NCI-H1694 treated with DMSO at 0.1 percent for 48 hours (cell line): ENCODE data around the gene PPP1R13B.
A peak's percentile ranks its signal among the peaks of the same experiment; 100 is the strongest.

Source experiments
- DNase-seq: peaks from one replicate; lab custom pipeline; 2025; lab: John Stamatoyannopoulos, UW

PPP1R13B gene

DNA sequence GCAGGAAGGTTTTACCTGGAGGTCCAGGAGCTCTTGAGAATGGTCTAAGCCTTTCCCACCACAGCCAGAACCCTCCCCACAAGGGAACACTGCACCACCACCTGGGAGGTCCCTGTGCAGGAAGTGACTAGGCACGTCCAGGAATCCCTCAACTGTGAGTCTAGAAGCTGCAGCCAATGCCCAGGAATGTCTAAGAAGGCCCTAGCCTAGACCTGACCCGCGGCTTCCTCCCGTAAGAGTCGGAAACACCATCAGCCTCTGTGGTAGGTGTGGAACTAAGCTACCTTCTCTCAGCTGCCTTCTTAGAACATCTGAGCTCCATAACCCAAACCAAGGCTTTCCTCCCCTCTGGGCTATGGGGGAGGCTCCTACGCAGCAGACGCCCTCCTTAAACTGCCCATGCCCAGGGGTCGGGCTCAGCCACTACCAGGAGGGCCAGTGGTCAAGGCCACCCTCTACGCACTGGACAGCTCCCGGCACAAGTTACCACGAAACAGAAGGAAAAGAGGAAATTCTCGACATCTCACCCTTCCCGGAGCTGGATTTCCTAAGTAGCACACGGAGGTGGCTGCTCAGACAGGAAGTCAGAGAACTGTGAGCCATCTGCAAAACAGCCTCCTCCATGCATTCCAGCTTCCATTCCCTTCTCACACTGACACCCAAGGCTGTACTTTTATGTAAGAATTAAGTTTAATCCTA, 106.2 kb downstream of the PPP1R13B start:
- DNase-seq: no peak

DNA sequence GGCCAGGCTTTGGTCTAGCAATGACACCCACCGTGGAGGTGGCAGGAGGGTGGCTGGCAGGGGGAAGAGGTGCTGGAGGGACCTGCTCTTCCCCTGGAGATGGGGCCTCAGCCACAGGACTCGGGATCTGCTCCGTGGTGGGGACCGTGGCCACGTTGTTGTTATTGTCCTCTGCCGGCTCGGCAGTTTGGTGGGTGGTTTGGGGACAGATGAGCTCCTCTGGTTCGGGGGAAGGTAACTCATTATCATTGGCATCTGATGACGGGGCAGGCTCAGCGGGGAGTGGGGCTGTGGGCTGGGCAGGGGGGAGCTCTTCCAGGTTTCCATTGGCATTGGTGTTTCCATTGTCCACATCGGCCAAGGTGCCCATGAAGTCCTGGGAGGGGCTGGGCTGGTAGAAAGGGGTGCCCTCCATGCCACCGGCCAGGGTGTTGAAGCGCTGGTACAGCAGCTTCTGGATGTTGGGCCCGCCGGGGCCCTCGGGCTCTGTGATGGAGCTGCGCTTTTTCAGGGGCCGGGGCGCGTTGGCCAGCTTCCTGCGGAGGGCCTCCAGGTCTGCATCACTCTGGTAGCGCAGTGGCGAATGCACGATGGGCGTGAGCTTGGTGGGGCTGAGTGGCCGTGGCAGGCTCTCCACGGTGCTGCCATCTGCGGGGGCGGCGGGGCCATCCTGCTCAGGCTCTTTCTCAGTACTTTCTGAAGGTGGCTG, 107.4 kb downstream of the PPP1R13B start:
- DNase-seq: no peak

DNA sequence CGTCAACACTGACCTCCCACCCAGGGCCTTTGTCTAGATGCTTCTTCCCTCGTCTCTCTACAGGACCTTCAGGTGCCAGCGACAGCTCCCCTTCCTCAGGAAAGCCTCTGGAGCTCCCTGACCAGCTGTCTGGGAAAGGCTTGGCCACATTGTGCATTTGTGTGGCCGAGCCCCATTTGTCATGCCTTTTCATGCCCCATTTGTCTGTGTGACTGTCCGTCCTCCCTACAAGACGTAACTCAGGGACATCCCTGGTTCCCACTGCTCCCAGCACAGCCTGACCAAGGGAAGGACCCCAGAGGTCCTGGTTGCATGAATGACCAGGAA, 107.9 kb downstream of the PPP1R13B start:
- no peak for DNase-seq

DNA sequence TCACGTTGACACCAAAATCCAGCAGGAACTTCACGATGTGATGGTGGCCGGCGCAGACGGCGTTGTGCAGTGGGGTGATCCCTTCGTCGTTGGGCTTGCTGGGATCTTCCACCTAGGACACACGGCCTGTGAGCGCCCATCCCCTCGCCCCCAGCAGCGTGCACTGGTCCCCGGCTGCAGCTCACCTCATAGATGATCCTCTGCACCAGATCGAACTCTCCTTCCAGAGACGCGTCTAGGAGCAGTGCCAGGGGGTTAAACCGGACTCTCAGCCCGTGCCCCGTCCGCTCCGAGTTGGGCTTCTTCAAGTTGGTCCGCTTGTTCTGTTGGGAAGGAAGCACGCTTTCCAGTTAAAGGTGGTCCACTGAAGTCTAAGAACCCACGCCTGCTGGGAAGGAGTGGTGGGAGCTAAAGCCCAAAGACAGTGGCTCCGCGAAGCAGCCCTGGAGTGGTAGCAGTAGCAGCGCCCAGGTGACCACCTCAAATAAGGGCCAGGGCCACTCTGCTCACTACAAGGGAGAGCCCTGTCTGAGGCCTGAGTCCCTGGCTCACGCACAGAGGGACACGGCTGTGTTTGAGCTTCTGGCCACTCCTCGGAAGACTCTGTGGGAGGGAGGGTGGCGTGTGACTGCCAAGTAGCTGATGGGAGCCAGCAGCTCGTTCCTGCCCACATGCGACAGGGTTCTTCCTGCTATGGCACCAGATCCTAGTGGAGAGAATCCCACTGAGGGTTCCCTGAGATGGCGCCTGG, 108.5 kb downstream of the PPP1R13B start:
- DNase-seq: no peak

DNA sequence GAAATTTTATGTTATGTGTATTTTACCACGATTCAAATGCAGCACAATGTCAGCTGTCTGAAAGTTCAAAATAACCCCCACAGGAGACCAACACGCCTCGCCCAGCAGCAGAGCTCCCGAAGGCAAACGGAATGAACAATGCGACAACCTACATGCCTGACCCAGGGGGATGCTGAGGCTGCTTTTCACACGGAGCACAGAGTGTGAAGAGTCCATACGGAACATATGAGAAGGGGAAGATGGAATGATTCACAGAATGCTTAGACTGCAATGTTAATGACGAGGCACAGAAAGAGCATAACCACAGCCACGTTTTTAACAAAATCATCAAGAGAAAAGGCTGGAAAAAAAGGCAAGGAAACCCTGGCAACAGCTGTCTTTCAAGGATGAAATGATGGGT, 109.2 kb downstream of the PPP1R13B start:
- DNase-seq: no peak

DNA sequence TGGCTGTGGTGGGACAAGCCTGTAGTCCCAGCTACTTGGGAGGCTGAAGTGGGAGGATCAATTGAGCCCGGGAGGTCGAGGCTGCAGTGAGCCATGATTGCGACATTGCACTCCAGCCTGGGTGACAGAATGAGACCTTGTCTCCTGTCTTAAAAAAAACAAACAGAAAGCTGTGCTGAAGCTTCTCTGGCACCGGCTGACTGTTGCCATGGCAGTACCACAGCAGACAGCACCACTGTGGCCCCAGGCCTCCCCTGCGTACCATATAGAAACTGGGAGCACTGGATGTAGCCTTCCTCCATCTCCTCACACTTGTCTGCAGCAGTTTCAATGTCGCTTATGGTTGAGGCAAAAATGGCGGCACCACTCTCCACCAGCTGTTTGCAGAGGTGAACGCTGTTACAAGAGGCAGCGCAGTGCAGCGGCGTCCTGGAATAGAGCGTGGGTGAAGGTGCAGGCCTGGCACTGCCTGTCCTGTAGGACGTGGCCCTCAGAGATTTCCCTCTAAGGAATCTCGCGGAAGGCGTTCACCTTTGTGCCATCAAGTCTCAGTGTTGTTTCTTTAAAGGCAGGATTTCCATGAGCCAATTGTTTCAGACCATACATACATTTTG, 109.8 kb downstream of the PPP1R13B start:
- no peak for DNase-seq

DNA sequence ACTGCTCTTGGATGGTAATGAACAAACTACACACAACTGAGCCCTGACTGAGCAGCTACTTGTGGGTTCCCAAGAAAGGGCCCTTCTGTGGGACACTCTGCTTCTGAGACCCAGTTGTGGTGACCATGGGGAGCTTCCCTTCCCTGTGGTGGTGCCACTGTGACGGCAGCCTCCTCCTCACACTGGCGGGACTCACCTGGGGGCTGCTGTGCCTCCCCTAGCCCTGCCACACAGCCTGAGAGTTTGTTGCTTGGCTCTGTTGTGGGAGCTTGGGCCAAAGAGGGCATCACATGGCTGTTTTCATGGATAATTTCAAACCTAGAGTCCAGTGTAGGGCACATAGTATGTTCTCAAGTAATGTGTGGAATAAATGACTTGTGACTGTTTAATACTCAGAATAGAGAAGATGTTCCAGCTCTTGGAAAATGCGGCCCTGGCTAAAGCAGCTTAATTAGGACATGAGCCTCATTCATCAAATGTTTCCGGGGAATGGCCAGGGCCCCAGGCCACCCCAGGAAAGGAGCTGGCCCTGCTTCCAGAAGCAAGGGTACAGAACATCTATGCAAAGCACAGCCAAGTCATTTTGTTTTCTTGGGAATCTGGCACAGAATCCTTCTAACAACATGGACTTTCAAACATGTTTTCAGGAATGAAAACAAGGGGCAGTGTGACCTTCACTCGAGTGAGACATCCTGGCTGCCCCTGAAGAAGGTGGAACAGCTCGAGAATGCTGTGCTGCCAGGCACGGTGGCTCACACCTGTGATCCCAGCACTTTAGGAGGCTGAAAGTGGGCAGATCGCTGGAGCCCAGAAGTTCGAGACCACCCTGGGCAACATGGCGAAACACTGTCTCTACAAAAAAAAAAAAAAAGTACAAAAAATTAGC, 110.6 kb downstream of the PPP1R13B start:
- no peak for DNase-seq

DNA sequence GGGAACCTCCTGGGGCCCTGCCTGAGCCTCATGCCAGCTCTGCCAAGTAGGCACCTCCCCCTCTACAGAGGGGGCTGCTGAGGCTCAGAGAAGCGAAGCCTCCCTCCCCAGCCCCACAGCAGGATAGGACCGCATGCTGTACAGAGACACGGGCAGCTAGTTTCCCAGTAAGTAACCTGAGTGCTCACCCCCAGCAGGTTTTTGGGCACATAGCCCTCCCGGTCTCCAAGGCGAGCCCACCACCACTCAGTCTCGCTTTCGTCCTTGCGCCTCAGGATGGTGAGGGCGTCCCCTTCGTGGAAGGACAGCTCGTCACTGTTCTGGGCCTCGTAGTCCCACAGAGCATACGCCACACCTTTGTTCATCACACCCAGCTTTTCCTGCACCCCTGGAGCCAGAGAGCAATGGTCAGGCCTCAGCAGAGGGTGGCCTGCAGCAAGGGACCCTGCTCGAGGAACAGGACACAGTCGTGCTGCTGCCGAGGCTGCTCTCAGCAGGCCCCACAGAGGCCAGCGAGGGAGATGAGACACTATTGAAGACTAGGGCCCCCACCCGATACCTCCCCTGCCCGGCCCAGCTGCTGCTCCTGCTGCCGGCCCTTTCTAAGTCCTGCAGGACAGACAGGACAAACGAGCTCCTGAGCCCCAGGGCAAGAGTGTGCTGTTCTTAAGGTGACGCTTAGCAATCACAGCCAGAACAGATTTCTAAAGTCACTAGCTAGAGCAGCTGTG, 111.4 kb downstream of the PPP1R13B start:
- no peak for DNase-seq

DNA sequence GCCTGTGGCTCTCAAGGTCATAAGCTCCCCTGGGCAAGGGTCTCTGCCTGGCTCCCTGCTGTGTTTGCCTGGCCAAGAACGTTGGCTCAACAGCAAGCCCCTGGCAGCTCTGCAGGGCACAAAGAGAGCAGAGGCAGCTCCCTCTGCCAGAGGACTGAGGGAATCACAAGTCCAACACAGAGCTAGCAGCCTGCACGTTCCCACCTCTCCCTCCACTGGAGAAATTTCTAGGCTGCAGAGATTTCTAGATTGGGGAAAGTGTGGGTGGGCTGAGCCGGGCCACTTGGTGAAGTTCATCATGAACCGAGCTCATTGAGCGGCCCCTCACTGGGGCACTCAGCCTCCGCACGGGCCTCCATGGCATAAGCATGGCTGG, 111.9 kb downstream of the PPP1R13B start:
- no peak for DNase-seq

DNA sequence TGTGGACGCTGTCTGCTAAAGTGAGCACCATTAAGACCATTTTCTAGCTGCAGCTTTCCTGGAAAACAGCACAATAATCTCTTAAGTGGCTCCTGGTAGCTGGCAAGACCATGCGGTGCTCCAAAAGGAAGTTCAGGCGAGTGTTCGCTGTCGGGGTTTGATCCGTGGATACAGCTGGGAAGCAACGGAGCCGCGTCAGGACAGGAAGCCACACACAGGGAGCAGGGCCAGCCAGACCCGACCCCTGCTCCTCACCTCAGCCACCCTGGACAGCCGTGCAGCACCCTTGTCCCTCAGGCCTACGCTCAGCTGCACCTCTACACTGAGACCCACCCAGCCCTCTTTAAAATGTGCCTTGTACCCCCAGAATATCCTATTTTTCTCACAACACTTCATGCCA, 112.4 kb downstream of the PPP1R13B start:
- DNase-seq: no peak

DNA sequence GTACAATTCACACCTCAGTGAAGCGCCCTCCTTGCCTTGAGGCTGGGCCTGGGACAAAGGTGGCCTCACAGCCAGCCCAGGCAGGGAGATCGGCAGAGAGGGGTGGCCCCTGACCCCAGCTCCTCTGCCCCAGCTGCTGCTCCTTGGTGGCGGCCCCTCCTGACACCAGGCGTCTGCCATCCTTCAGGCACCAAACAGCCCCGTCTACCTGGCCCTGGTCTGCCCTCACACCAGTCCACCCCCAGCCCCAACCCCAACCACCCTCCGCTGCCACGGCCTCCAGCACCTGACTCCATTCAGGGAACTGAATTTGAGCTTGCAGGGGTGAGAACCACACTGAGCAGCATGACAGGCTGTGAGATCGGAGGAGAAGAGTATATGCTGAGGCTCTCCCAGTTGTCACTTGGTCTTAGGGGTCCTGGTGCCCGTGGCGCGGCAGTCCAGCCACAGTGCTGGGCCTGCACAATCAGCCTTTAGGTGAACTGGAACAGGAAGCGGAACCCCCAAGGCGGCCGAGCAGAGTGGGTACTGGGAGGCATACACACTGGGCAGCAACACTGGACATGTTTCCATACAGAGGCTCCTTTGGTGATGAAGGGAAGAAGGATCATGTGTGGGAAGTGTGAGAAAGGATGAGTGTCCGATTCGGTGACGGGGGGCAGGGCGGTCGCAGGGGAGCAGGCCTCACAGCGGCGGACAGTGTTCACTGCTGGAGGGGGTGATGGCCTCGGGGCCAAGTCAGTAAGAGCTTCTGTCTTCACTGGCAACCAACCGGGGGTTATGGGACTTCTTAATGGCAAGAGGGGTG, 113.1 kb downstream of the PPP1R13B start:
- DNase-seq: no peak

DNA sequence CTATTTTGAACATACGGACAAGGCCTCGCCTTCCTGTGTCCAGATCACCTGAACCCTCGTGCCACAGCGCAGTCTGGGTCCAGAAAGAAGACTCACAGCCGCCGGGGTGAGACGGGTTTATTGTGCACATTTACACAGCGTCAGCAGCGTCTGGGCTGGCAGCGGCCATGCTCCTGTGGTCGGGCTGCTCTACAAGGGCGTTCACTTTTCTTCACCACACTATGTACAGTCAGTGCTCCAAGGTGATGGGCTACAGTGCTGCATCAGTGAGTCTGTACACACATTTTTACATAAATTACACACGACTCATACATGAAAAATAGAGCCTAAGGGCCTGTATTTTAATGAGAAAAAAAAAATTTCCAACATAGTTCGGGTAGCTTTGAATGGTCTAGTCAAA, 113.7 kb downstream of the PPP1R13B start:
- no peak for DNase-seq

DNA sequence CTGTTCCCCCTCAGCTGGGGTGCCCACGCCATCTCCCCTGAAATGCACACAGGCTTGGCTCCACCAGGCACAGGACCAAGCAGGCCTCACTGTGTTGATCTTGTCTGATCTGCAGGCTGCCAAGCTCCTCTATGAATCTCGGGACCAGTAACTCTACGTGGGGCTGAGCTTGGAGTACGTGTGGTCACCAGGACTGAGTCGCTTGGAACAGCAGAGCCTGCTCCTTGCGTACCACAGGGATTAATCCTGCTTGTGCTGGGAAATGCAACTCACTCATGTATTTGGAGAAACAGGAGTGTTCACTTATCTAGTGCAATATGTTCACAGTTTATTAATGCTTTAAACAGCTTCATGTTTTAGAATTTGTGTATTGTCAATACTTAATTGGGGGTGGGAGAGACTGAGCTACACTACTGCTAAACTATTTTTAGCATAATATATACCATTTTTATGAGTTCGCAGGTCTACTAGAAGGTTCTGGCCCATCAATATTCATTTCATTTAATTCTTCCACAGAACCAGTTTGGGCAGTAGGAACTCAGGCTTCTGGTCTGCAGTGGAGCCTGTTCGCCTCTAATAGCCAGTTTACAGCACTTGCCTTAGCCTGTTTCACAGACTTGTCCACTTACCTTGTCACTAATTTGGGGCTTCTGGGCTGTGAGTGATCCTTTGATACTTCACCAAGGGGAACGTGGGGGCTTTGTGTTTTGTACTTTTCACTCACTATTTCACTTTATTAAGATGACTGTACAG, 114.3 kb downstream of the PPP1R13B start:
- no peak for DNase-seq

DNA sequence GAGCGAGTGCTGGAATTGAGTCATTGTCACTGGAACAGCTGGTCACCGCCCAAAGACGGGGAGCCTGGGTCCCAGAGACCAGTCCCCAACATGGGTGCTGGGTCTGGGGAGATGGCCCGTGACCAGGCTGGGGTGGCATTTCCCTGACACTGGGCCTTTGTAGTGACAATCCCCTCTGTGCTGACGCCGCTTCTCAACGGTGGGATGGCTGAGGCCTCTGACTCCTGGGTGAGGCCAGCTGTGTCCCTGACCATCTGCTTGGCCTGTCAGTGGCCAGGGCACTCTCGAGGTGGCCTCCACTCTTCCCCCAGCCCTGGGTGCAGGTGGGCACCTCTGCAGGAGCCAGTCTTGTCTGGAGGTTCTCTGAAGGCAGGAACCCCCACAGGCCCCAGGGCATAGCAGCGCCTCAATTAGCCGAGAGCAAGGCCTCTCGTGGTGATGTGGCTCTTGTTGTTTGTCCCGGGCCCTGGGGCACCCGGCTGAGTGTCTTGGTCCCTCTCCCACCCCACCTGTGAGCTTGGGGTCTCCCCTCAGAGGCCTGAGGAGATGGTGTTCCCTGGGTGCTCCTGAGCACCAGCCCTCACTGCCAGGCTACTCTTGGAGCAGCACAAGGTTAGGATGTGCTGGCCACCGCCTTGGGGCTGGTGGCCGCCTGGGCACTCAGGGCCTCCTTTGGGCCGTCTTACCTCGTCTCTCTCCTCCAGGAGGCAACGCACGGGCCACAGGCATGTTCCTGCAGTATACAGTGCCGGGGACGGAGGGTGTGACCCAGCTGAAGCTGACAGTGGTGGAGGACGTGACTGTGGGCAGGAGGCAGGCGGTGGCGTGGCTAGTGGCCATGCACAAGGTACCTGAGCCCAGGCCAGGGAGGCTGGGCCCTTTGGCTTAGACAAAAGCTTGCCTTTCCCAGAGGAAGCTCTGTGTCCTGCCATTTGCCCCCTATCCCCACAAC, 115.2 kb downstream of the PPP1R13B start:
- no peak for DNase-seq

DNA sequence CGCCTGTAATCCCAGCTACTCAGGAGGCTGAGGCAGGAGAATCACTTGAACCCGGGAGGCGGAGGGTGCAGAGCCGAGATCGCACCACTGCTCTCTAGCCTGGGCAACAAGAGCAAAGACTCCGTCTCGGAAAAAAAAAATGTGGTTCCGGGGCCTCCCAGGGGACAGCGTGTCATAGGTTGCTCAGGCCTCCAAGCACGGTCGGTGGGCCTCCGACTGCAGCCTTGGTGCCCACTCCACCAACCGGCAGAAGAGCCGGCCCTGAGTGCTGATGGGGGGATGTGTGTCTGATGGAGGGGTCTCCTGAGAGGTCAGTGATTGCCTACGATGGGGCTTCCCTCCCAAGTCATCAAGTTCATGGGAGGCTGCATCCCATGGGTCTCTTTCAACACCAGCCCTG, 115.9 kb downstream of the PPP1R13B start:
- no peak for DNase-seq

DNA sequence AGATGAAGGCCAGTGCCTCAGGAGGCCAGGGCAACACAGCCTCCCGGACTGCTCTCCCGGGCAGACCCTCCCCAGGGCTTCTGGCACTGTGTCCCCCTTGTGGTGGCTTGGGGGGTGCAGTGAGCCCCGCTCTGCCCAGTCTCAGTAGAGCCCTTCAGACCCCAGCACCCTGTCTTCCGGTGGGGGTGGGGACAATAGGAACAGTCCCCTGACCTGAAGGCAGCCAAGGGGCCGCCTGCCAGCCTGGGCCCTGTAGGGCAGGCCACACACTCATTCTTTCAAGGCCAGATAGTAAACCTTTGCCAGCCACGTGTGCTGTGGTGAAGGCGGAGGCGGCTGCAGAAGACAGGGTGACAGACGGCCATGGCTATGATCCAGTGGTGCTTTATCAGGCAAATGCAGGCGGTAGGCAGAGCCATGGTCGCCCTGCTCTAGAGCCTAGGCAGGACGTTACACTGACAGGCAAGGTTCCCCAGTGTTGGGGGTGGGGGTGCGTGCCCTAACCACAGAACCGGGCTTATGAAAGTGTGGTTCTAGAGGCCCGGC, 116.8 kb downstream of the PPP1R13B start:
- peak; percentile 44 for DNase-seq

DNA sequence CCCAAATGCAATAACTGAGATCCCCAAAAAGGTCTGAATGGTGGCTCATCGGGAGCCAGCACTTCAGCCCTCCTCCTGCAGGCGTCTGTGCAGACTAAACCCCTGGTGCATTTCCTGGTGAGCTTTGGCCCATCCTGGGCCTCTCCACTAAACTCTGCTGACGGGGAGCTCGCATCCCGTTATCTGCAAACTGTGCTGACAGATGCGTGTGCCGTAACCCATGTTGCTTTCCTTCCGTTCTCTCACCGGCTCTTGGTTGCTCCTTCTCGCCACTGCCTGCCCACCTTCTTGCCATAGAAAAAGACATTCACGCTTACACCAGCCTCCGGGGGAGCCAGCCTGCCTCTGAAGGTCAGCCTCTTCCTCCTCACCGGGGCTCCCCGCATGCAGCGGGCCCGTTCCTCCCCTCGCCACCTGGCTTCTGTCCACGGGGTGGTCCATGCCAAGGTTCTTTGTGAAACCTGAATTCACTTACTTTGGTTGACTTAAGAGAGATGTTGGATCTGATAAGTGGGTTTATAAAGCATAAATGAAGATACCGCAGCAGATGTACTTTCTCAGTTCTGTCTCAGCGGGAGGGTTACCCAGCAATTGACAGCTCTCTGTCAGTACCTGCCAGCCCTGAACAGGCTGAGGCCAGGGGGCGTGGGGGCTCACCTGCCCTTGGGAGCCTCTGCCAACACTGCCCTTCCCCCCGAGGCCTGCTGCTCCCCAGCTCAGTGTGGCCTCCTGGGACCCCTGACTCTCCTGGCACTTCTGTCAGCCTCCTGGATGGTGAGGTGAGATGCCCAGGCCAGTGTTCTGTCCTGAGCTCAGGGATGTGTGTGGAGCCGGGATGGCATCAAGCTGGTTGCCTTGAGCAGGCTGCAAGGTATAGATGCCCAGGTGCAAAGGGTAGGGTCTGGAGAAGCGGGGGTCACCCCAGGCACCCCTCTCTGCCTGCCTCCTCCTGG, 117.6 kb downstream of the PPP1R13B start:
- no peak for DNase-seq
